HFFc6 (cell line): Measurements from ENCODE around the gene MBOAT2. TPM values are rescaled to one million over a fixed set of nuclear protein-coding genes. Genes with fewer than 3 reads are reported as not detected.

Source experiments
- DNase-seq: peaks from one replicate; pipeline ENCODE4 v3.0.0-alpha.2; 2018
- H3K27ac Mint-ChIP-seq: 2 replicates; pipeline ENCODE4 v1.8.0; 2020; ENCODE audit warnings: mild to moderate bottlenecking, mixed read lengths
- H3K27me3 Mint-ChIP-seq: 2 replicates; pipeline ENCODE4 v1.8.0; 2021; ENCODE audit warnings: mild to moderate bottlenecking, moderate library complexity, mixed read lengths; ENCODE audit not compliant: insufficient read depth
- H3K36me3 Mint-ChIP-seq: 2 replicates; pipeline ENCODE4 v1.8.0; 2021; ENCODE audit warnings: low read depth, mixed read lengths
- H3K4me1 Mint-ChIP-seq: 2 replicates; pipeline ENCODE4 v1.8.0; 2020; ENCODE audit warnings: low read depth, mixed read lengths
- H3K4me3 Mint-ChIP-seq: 2 replicates; pipeline ENCODE4 v1.8.0; 2020; ENCODE audit warnings: mild to moderate bottlenecking, moderate library complexity, mixed read lengths
- H3K9me3 Mint-ChIP-seq: 2 replicates; pipeline ENCODE4 v1.8.0; 2020; ENCODE audit warnings: mild to moderate bottlenecking, mixed read lengths
- total RNA-seq, 6 experiments: library from RNA; stranded (reverse); fragmentation: NEBNext Ultra II Directional; extraction: Animal tissue kit (Norgen Biotek cat#: 25700); gene quantifications; 2 replicates in 1 of 6; 3 replicates in 5 of 6; pipeline ENCODE4 v1.2.3, GENCODE V29; 2021
- TF ChIP-seq, protein P1 (sequence below): fragments of 200-600 bp; sonication (generic); IDR thresholded peaks from 2 replicates; pipeline ENCODE4 v1.5.0; 2021; ENCODE audit warnings: antibody characterized with exemption, mild to moderate bottlenecking

The MBOAT2 gene
- total RNA-seq, 6 experiments from 2014 or later = 49.8 to 66.2 (median 55.7) TPM

DNA sequence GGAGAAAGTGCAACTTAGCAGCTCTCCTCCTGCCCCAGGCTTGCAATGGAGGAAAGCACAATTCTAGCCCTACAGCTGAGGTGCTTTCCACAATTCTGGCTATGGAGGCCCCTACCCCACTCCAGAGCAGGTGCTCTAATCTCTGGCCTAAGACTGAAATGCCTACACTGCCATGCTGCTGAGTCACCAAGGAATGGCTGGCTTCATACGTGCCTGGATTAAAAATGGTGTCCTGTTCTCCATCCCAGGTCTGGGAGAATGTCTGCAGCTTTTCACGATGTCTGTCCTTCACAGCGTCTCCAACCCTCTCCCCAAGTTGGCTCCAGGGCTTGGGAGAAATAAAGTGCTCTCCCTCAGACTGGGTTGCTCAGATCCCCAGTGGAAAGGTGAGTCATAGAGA lies 48.5 kb downstream of the MBOAT2 start:
- peaks cover 16% of the 10 kb centered on the region for H3K4me1 Mint-ChIP-seq
- H3K27ac Mint-ChIP-seq = no peak overlapping the region
- no peak for DNase-seq
- TF ChIP-seq, protein P1, sequence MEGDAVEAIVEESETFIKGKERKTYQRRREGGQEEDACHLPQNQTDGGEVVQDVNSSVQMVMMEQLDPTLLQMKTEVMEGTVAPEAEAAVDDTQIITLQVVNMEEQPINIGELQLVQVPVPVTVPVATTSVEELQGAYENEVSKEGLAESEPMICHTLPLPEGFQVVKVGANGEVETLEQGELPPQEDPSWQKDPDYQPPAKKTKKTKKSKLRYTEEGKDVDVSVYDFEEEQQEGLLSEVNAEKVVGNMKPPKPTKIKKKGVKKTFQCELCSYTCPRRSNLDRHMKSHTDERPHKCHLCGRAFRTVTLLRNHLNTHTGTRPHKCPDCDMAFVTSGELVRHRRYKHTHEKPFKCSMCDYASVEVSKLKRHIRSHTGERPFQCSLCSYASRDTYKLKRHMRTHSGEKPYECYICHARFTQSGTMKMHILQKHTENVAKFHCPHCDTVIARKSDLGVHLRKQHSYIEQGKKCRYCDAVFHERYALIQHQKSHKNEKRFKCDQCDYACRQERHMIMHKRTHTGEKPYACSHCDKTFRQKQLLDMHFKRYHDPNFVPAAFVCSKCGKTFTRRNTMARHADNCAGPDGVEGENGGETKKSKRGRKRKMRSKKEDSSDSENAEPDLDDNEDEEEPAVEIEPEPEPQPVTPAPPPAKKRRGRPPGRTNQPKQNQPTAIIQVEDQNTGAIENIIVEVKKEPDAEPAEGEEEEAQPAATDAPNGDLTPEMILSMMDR = no peak
- H3K27me3 Mint-ChIP-seq = no peaks in the 10 kb centered on the region; the same call in 1 of the 2 replicates
- peaks cover 39% of the 10 kb centered on the region for H3K9me3 Mint-ChIP-seq
- peaks cover 47% of the 10 kb centered on the region for H3K36me3 Mint-ChIP-seq
- no peak overlapping the region for H3K4me3 Mint-ChIP-seq

DNA sequence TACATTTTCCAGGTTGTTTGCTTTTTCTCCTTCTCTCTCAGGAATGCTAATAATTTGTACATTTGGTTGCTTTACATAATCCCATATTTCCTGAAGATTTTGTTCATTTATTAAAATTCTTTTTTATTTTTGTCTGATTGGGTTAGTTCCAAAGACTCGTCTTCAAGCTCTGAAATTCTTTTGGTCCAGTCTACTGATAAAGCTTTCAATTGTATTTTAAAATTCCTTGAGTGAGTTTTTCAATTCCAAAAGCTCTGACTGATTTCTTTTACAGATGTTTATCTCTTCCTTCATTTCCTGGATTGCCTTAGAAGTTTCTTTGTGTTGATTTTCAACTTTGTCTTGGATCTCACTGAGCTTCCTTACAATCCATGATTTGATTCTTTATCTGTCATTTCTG lies 50.0 kb downstream of the MBOAT2 start:
- peaks cover 28% of the 10 kb centered on the region for H3K4me1 Mint-ChIP-seq
- H3K36me3 Mint-ChIP-seq = peaks cover 57% of the 10 kb centered on the region
- H3K9me3 Mint-ChIP-seq = peaks cover 43% of the 10 kb centered on the region
- TF ChIP-seq, protein P1 = no peak
- no peaks in the 10 kb centered on the region; the same call in 1 of the 2 replicates for H3K27me3 Mint-ChIP-seq
- H3K27ac Mint-ChIP-seq = no peak overlapping the region
- peak; percentile 1 for DNase-seq
- H3K4me3 Mint-ChIP-seq = no peak overlapping the region

DNA sequence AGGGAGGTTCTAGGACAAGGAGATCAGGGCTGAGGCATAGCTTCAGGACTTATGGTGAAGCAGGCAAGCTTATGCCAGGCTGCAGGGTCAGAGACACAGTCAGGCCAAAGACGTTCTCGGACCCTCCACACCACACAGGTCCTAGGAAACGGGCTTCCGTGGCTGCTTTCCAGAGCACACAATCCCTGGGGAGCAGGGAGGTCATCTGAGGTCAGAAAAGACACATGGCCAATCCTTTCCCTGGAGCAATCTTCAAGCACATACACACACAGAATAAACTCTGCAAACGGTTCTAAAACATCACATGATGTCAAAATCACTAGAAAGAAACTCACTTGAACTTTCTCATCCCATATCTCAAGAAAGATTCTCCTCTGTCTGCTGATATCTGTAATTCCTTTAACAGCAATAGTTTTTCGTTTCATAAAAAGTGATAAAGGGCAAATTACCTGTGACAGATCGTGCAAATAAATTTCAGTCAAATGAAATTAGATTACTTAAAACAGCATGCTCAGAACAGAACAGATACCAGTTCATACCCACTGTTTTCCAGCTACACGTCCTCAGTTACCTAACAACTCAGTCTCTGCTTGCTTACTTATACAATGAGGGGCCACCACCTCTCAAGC lies 63.9 kb downstream of the MBOAT2 start:
- Mint-ChIP-seq H3K36me3 (peaks cover 37% of the 10 kb centered on the region), H3K4me3 (no peak overlapping the region), H3K9me3 (no peaks in the 10 kb centered on the region), H3K4me1 (0 out of 2 replicates have a peak, but pooled peaks cover 5% of the 10 kb centered on the region), H3K27ac (no peak overlapping the region), H3K27me3 (no peaks in the 10 kb centered on the region; the same call in 1 of the 2 replicates)
- TF ChIP-seq, protein P1 = no peak
- DNase-seq = no peak

DNA sequence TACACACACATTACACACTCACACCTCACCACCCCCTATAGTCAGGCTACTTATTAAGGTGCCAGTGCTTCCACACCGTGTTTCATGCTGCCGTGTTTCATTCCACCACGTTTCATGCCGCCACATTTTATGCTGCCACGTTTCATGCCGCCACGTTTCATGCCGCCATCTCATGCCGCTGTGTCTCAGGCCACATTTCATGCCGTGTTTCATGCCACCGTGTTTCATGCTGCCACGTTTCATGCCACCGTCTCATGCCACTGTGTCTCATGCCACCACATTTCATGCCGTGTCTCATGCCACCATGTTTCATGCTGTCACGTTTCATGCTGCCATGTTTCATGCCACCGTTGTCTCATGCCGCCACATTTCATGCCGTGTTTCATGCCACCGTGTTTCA lies 65.1 kb downstream of the MBOAT2 start:
- H3K4me3 Mint-ChIP-seq = no peak overlapping the region

DNA sequence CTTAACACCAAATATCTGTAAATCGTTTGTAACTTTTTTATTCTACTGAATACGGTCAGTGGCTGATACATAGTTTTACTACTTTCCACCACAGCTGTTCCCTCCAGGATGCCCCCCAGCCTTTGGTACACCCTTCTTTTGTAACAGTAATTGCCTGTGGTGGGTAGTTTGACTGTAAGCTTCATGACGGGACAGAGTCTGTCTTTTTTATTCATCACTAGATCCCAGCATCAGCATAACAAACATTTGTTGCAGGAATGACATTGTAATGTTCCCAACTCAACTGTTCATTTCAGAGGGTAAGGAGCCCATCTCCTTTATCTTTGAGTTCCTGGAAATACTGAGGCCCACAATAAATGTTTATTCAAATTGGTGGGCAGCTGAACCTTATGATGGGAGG lies 67.5 kb downstream of the MBOAT2 start:
- TF ChIP-seq, protein P1 = no peak
- Mint-ChIP-seq H3K4me1 (0 out of 2 replicates have a peak, but pooled peaks cover 5% of the 10 kb centered on the region), H3K4me3 (no peak overlapping the region), H3K36me3 (peaks cover 51% of the 10 kb centered on the region), H3K27ac (no peak overlapping the region), H3K9me3 (no peaks in the 10 kb centered on the region), H3K27me3 (no peaks in the 10 kb centered on the region; the same call in 1 of the 2 replicates)
- no peak for DNase-seq

More for the DNA sequence above, 65.1 kb downstream of the MBOAT2 start:
- H3K9me3 Mint-ChIP-seq = no peaks in the 10 kb centered on the region
- peaks cover 41% of the 10 kb centered on the region for H3K36me3 Mint-ChIP-seq
- no peak overlapping the region for H3K27ac Mint-ChIP-seq
- DNase-seq = no peak
- H3K4me1 Mint-ChIP-seq = 0 out of 2 replicates have a peak, but pooled peaks cover 5% of the 10 kb centered on the region
- TF ChIP-seq, protein P1 = no peak
- H3K27me3 Mint-ChIP-seq = no peaks in the 10 kb centered on the region; the same call in 1 of the 2 replicates
